ENCODE data around the gene MYLIP.

MYLIP gene

GRCh38 chr6:16165641-16166040 lies 36.8 kb downstream of the MYLIP start:
- TF ChIP-seq, protein P1, sequence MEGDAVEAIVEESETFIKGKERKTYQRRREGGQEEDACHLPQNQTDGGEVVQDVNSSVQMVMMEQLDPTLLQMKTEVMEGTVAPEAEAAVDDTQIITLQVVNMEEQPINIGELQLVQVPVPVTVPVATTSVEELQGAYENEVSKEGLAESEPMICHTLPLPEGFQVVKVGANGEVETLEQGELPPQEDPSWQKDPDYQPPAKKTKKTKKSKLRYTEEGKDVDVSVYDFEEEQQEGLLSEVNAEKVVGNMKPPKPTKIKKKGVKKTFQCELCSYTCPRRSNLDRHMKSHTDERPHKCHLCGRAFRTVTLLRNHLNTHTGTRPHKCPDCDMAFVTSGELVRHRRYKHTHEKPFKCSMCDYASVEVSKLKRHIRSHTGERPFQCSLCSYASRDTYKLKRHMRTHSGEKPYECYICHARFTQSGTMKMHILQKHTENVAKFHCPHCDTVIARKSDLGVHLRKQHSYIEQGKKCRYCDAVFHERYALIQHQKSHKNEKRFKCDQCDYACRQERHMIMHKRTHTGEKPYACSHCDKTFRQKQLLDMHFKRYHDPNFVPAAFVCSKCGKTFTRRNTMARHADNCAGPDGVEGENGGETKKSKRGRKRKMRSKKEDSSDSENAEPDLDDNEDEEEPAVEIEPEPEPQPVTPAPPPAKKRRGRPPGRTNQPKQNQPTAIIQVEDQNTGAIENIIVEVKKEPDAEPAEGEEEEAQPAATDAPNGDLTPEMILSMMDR (IDR thresholded peaks at IDR 0.05; ENCODE audit: insufficient read depth, low read depth, low read length, missing control alignments), result no peak
- H3K4me3 ChIP-seq (ENCODE audit: low read length), result no peak overlapping the region

GRCh38 chr6:16166871-16167608 lies 38.2 kb downstream of the MYLIP start:
- TF ChIP-seq, protein P1 (IDR thresholded peaks at IDR 0.05; ENCODE audit: insufficient read depth, low read depth, low read length, missing control alignments), result no peak
- DNase-seq (ENCODE audit: low read depth), result no peak

More at GRCh38 chr6:16165641-16166040, 36.8 kb downstream of the MYLIP start:
- no peak for DNase-seq (ENCODE audit: low read depth)

GRCh38 chr6:16168121-16168520 lies 39.2 kb downstream of the MYLIP start:
- H3K4me3 ChIP-seq (ENCODE audit: low read length), result no peak overlapping the region
- DNase-seq (ENCODE audit: low read depth), result no peak
- TF ChIP-seq, protein P1 (IDR thresholded peaks at IDR 0.05; ENCODE audit: insufficient read depth, low read depth, low read length, missing control alignments), result no peak

More at GRCh38 chr6:16166871-16167608, 38.2 kb downstream of the MYLIP start:
- no peak overlapping the region for H3K4me3 ChIP-seq (ENCODE audit: low read length)

DNA sequence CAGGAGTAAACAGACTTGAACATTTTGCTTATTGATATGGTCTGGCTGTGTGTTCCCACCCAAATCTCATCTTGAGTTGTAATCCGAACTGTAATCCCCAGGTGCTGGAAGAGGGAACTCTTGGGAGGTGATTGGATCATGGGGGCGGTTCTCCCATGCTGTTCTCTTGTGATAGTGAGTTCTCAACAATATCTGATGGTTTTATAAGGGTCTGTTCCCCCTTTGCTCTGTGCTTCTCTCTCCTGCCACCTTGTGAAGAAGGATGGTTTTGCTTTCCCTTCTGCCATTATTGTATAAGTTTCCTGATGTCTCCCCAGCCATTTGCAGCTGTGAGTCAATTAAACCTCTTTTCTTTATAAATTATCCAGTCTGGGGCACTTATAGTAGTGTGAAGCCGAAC lies 40.0 kb downstream of the MYLIP start:
- DNase-seq (ENCODE audit: low read depth), result no peak
- TF ChIP-seq, protein P1 (IDR thresholded peaks at IDR 0.05; ENCODE audit: insufficient read depth, low read depth, low read length, missing control alignments), result peak; percentile 22
- no peak overlapping the region for H3K4me3 ChIP-seq (ENCODE audit: low read length)

DNA sequence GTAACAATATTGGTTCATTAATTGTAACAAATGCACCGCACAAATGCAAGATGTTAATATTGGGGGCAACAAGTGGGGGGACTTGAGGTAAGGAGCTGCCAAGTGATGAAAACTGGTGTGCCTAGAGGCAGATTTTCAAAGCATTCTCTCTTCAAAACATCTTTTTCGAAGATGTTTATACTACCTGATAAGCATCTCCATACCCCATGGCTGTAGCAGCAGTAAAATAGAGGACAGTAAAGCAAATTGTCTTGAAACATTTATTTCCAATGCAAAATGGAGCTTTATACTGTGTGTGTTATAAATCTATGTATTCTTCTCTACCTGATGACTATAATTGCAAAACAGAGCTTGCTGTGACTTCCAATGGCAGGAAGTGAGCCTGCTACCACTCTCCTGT lies 42.5 kb downstream of the MYLIP start:
- TF ChIP-seq, protein P1 (IDR thresholded peaks at IDR 0.05; ENCODE audit: insufficient read depth, low read depth, low read length, missing control alignments), result no peak
- no peak for DNase-seq (ENCODE audit: low read depth)
- no peak overlapping the region for H3K4me3 ChIP-seq (ENCODE audit: low read length)

GRCh38 chr6:16173167-16173940 lies 44.5 kb downstream of the MYLIP start:
- TF ChIP-seq, protein P1 (IDR thresholded peaks at IDR 0.05; ENCODE audit: insufficient read depth, low read depth, low read length, missing control alignments), result no peak
- H3K4me3 ChIP-seq (ENCODE audit: low read length), result no peak overlapping the region
- no peak for DNase-seq (ENCODE audit: low read depth)
